Measurements from ENCODE around the gene CACNB4. TPM values are rescaled to one million over a fixed set of nuclear protein-coding genes. Genes with fewer than 3 reads are reported as not detected.
A peak's percentile ranks its signal among the peaks of the same experiment; 100 is the strongest.

CACNB4 gene
- total and polyA plus RNA-seq, 9 of the 15 experiments (the other 6 are each of a cell fraction or from before 2014, with no cell fraction given) = 0.01 to 0.20 (median 0.04) TPM; not detected in 1

- TF ChIP-seq ZNF609 (CRISPR knock-in tag; IDR thresholded peaks at IDR 0.05; ENCODE audit: borderline replicate concordance) = no peak
- no peak for TF ChIP-seq MAFF (IDR thresholded peaks at IDR 0.05; ENCODE audit: low read length)
- TF ChIP-seq IRF9 (tag; IDR thresholded peaks at IDR 0.05) = no peak
- TF ChIP-seq ATF7 (IDR thresholded peaks at IDR 0.05) = peak; percentile 63
- no peak for TF ChIP-seq ZNF174 (CRISPR knock-in tag; IDR thresholded peaks at IDR 0.05)
- 0 out of 2 replicates have a peak, but pooled peaks have one; percentile 33 for TF ChIP-seq ZNF586 (CRISPR knock-in tag; conservative IDR thresholded peaks at IDR 0.05)
- no peak for TF ChIP-seq MTF1 (CRISPR knock-in tag; IDR thresholded peaks at IDR 0.05; ENCODE audit: borderline replicate concordance)
- TF ChIP-seq GTF2B (IDR thresholded peaks at IDR 0.05; ENCODE audit: extremely low read depth, insufficient read length) = no peak
- no peak for TF ChIP-seq KDM2B (CRISPR knock-in tag; IDR thresholded peaks at IDR 0.05)
- no peak for TF ChIP-seq ZNF224 (CRISPR knock-in tag; IDR thresholded peaks at IDR 0.05)
- TF ChIP-seq USF2 (CRISPR knock-in tag; IDR thresholded peaks at IDR 0.05) = no peak
- TF ChIP-seq, protein P1, sequence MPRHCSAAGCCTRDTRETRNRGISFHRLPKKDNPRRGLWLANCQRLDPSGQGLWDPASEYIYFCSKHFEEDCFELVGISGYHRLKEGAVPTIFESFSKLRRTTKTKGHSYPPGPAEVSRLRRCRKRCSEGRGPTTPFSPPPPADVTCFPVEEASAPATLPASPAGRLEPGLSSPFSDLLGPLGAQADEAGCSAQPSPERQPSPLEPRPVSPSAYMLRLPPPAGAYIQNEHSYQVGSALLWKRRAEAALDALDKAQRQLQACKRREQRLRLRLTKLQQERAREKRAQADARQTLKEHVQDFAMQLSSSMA (CRISPR knock-in tag; IDR thresholded peaks at IDR 0.05) = no peak
- TF ChIP-seq NFRKB (IDR thresholded peaks at IDR 0.05; ENCODE audit: low read depth) = no peak
- no peak for TF ChIP-seq U2AF2 (optimal IDR thresholded peaks at IDR 0.05; ENCODE audit: low read depth, low read length)
- no peak for TF ChIP-seq FOXP1 (CRISPR knock-in tag; IDR thresholded peaks at IDR 0.05)
- TF ChIP-seq, protein P2, sequence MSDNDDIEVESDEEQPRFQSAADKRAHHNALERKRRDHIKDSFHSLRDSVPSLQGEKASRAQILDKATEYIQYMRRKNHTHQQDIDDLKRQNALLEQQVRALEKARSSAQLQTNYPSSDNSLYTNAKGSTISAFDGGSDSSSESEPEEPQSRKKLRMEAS (CRISPR knock-in tag; IDR thresholded peaks at IDR 0.05) = no peak
- no peak for TF ChIP-seq ZNF175 (CRISPR knock-in tag; IDR thresholded peaks at IDR 0.05; ENCODE audit: low read depth)
- TF ChIP-seq, protein P3, sequence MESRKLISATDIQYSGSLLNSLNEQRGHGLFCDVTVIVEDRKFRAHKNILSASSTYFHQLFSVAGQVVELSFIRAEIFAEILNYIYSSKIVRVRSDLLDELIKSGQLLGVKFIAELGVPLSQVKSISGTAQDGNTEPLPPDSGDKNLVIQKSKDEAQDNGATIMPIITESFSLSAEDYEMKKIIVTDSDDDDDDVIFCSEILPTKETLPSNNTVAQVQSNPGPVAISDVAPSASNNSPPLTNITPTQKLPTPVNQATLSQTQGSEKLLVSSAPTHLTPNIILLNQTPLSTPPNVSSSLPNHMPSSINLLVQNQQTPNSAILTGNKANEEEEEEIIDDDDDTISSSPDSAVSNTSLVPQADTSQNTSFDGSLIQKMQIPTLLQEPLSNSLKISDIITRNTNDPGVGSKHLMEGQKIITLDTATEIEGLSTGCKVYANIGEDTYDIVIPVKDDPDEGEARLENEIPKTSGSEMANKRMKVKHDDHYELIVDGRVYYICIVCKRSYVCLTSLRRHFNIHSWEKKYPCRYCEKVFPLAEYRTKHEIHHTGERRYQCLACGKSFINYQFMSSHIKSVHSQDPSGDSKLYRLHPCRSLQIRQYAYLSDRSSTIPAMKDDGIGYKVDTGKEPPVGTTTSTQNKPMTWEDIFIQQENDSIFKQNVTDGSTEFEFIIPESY (CRISPR knock-in tag; IDR thresholded peaks at IDR 0.05) = no peak
Measured at GRCh38 chr2:152025678-152026287, 73.1 kb downstream of the CACNB4 start (continued).

Data from K562 (cell line).